HG03064 (cell line): ENCODE results near the gene ECHDC1.

ENCODE experiments used
- ATAC-seq: cut with Tn5 transposase; IDR thresholded peaks from one replicate; pipeline ENCODE4 v1.9.1; 2021; ENCODE audit warnings: low read depth; ENCODE audit not compliant: unreplicated experiment

ECHDC1 gene

GRCh38 chr6:127243501-127243900 is 99.9 kb downstream of the ECHDC1 start:
- no peak for ATAC-seq
